ENCODE results near the gene FAT2.

DNA sequence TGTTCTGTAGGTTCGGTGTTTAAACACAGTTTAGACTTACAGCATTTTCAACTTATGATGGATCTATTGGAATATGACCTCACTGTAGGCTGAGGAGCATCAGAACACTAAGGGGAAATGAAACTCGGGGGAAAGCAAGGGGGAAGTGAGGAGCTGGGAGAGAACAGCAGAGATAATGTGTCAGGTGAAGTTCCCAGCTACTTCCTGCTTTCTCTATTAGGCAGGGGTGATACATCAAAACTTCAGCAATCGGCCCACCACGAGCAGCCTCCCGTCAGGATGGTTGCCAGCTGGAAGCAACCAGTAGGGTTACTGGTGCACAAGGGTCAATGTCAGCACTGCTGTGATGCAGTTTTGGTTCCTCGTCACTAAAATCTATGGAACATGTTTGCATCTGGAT, 34.3 kb downstream of the FAT2 start:
- TF ChIP-seq CTCF (IDR thresholded peaks at IDR 0.05) (no peak), POLR2A (IDR thresholded peaks at IDR 0.05) (no peak)
